Epithelial cell of proximal tubule (primary cell): Measurements from ENCODE around the gene UBE3C. TPM values are rescaled to one million over a fixed set of nuclear protein-coding genes. Genes with fewer than 3 reads are reported as not detected.

Experiments
- DNase-seq: peaks from one replicate; pipeline ENCODE4 v3.0.0-alpha.2; 2011; ENCODE audit warnings: low read depth
- H3K4me3 ChIP-seq: 2 replicates; pipeline ENCODE4 v1.5.1; 2011; ENCODE audit warnings: low read depth, mild to moderate bottlenecking, low read length
- CTCF ChIP-seq: conservative IDR thresholded peaks from 2 replicates; pipeline ENCODE4 v1.5.1; 2012; ENCODE audit warnings: low read depth, mild to moderate bottlenecking, low read length
- total RNA-seq: library from RNA; depleted of rRNA; stranded (reverse); fragments of >200 nt; gene quantifications from 2 replicates; pipeline ENCODE4 v1.2.3, GENCODE V29; 2015

The UBE3C gene
- total RNA-seq, 1 donor from 2014 or later: 42.3 TPM

- DNase-seq: no peak
- H3K4me3 ChIP-seq: no peak overlapping the region
- no peak for TF ChIP-seq CTCF
Observed at GRCh38 chr7:157235357-157236333, 96.9 kb downstream of the UBE3C start.

DNA sequence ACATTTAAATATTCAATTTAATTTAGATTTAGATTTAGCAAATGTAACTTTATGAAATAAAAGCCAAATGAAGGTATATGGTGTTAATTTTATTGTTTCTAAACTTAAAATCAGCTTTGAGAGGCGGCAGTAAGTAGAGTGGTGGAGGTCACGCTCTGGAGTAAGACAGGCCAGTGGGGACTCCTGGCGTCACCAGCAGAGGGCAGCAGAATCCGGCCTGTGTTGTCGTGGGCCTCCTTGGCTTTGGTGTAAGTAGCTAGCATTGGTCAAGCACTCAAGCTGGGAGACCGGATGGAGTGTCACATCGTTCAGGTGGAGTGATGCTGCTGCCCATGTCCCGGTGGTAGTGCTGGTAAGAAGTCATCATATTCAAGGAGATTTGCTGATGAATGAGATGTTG, 99.4 kb downstream of the UBE3C start:
- peak; percentile 12 for TF ChIP-seq CTCF
- no peak for DNase-seq
- no peak overlapping the region for H3K4me3 ChIP-seq

DNA sequence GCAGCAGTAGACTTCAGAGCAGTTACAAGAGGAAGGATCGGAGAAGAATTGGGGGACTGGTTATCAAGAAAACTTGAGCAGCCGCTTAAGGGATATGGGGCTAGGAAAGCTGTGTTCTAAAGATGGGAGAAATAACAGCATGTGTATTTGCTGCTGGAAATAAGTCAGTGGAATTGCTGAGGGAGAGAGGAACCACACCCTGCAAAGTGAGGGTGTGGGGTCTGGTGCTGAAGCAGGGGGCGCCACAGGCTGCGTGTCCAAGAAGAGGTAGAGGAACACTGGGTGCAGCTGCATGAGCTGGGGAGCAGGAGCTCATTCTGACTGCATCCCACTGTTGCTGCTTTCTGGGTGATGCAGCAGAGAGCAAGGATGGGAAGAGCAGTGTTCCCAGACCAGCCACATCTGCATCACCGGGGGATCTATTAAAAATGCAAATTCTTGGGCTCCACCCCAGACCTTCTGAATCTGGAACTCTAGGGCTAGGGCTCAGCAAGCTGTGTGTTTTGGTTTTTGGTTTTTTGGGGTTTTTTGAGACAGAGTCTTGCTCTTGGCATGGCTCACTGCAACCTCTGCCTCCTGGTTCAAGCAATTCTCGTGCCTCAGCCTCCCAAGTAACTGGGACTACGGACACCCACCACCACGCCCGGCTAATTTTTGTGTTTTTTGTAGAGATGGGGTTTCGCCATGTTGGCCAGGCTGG, 101.0 kb downstream of the UBE3C start:
- H3K4me3 ChIP-seq: no peak overlapping the region
- TF ChIP-seq CTCF: no peak

DNA sequence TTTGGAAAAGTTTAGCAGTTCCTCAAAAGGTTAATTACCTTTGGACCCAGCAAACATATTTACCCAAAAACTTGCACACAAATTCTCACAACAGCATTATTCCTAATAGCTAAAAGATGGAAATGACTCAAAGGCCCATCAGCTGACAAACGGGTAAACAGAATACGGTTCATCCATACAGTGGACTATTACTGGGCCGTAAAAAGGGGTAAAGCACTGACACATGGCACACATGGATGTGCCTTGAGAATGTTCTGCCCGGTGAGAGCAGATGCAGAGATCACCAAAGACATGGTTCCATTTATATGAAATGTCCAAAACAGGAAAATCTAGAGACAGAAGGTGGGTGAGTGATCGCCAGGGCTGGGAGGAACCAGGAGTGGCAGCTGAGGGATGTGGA, 102.9 kb downstream of the UBE3C start:
- TF ChIP-seq CTCF: no peak
- DNase-seq: no peak
- H3K4me3 ChIP-seq: no peak overlapping the region

More for the DNA sequence above, 101.0 kb downstream of the UBE3C start:
- DNase-seq: no peak

DNA sequence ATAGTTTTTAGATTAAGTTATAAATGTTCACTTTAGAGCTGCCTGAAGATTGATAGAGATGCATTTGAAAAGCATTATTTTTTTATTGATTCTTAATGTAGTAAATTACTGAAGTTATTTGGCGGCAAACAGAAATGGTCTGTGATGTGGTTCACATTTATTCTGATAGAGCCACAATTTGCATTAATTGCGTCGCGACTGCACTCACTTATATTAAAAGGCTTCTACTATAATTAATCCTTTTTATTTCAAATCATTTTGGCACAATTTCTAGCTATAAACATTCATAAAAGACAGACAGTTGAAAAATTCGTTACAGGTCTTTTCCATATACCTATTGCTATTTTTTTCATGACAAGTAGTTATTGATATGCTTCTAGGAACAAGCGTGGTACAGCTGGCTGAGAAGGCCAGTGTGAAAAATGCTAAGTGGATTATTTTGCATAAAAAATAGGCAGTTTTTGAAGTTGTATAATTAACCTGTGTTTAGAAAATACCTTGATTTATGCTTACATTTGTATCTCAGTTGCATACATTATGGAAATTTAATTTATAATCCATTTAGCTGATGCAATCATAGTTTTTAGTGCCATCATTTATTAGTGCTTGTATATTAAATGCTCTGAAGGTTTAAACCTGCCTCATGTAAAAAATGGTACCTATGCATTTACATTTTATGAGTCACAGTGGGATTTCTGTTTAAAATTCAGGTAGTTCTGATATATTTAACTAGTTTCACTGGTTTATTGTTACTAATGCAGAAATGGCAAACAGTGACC, 106.0 kb downstream of the UBE3C start:
- no peak for TF ChIP-seq CTCF
- no peak overlapping the region for H3K4me3 ChIP-seq
- DNase-seq: no peak

GRCh38 chr7:157246052-157246451, 107.3 kb downstream of the UBE3C start:
- DNase-seq: no peak
- H3K4me3 ChIP-seq: no peak overlapping the region
- no peak for TF ChIP-seq CTCF
